ENCODE measurements around the gene FERD3L.

- no peak for TF ChIP-seq POLR2A (IDR thresholded peaks at IDR 0.05; ENCODE audit: low read depth, low read length)
- TF ChIP-seq CTCF (IDR thresholded peaks at IDR 0.05; ENCODE audit: extremely low read depth in 1 of 2, insufficient read depth in 1 of 2, low read depth in 1 of 2, low read length in 2 of 2), result no peak
- no peak for TF ChIP-seq POLR2AphosphoS5 (IDR thresholded peaks at IDR 0.05; ENCODE audit: insufficient read depth, low read depth, low read length)
- no peak for TF ChIP-seq MAX (IDR thresholded peaks at IDR 0.05; ENCODE audit: insufficient read depth, insufficient read length)
- no peak for TF ChIP-seq EZH2 (IDR thresholded peaks at IDR 0.05; ENCODE audit: borderline replicate concordance, low read depth, low read length, severe bottlenecking)
- no peak for TF ChIP-seq FOS (IDR thresholded peaks at IDR 0.05; ENCODE audit: borderline replicate concordance, insufficient read depth, low read length)
Observed at GRCh38 chr7:19105546-19105945, 39.7 kb downstream of the FERD3L start.

Data from endothelial cell of umbilical vein (primary cell).